DMS 273 (cell line): ENCODE measurements around the gene WSCD2.

ENCODE experiments used
- DNase-seq: peaks from one replicate; lab custom pipeline; 2025; ENCODE audit not compliant: unreplicated experiment; lab: John Stamatoyannopoulos, UW

The WSCD2 gene

DNA sequence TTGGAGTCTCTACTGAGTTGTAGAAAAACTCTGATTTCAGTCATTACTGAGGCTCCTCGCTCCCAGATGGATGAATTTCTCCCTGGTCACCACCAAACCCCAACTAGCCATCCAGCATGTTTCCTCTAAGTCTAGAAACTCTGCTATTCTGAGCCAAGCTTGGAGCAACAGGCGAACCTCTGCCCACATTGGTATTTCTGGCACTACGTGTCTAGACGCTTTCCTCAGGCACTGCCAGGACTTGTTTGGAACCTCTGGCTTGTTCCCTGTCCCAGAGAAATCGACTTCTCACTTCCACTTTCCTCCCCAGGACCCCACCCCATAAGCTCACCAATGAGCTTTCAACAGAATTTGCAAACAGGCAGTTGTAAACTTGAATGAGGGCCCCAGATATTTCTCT lies 27.6 kb downstream of the WSCD2 start:
- no peak for DNase-seq

DNA sequence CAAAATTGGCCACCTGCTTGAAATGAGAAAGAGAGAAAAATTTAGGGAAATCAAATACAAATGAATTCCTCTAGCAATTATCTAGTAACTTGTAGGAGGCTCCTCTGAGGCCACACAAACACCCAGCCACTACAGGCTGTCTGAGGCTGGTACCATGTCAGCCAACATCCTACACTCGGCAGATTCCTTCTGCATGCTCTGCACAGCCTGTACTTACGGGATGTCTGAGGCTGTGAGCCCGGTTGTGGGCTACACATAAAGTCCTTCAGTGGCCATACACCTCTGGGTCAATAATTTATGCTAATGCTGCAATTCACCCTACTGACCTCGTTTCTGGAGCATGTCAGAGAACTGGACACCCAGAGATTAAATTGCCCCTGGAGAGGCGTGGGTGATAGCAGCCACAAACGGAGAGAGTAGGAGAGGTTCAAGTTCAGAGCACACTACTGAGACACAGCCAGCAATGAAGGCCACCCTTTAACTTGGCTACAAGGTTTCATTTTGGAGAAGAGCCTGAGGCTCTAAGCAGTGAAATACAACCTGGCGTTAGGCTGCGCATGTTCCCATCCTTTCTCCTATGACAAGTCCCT lies 28.9 kb downstream of the WSCD2 start:
- no peak for DNase-seq

DNA sequence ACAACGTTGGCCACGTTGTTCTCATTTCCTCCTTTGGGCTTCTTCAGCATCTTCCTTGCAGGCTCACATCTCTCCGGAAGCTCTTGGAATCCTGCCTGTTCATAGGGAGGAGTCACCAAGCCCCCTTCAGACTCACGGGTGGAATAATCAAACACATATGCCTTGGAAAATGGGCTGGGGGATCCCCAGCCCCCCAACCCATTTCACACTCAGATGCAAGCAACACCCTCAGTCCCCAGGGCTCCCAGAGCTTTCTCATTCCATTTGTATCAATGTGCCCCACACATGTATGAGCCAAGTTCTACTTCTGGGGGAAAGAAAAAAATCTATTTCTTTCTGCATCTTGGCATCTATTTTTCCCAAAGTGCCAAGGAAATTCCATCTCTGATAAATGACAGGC lies 33.1 kb downstream of the WSCD2 start:
- no peak for DNase-seq

DNA sequence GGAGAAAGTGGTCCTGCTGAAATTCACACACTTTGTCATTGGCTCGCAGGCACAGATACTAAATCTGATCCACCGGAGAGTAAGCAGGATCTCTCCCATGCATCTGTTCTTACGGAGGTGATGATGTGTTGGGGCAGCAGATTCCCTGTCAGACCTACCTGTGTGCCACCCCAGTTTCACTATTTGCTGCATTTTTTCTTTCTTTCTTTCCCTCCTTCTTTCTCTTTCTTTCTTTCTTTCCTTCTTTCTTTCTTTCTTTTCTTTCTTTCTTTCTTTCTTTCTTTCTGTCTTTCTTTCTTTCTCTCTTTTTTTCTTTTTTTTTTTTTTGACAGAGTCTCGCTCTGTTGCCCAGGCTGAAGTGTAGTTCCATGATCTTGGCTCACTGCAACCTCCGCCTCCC lies 37.4 kb downstream of the WSCD2 start:
- no peak for DNase-seq

DNA sequence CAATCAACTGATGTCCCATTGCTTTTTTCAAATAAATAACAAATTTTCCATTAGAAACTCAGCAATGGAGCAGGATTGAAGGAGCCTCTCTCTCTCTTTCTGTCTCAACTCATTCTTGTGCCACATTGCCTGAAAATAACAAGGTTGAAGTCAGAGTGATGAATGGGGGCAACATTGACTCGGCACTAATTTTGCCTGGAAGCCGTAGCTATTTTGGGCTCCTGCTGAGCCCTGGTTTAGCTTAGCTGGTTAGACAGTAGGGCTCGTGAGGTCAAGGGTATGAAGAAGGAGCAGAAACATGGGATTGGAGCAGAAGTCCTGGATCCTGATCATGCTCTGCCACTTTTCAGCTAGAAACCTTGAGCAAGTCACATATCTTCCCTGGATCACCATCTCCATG lies 38.9 kb downstream of the WSCD2 start:
- no peak for DNase-seq

GRCh38 chr12:108169708-108170107 lies 40.6 kb downstream of the WSCD2 start:
- no peak for DNase-seq

GRCh38 chr12:108170164-108170563 lies 41.1 kb downstream of the WSCD2 start:
- no peak for DNase-seq

DNA sequence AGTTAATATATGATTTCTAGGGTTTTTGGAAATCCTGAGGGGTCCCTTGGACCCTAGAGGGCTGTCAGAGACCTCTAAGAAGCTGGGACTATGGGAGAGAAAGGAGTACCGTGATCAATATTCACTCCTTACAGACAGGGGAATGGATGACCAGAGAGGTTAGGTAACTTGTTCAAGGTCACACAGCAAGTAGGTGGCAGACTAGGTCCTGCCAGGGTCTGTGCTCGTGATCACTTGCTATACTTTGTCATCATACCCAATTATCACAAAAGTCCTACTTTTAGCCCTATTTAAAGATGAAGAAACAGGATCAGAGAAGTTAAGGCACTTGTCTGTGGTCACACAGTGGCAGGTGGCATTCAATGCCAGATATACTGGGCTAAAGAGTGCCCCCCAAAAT lies 42.9 kb downstream of the WSCD2 start:
- no peak for DNase-seq

- no peak for DNase-seq
These were observed 44.1 kb downstream of the WSCD2 start for GRCh38 chr12:108173160-108173559.

DNA sequence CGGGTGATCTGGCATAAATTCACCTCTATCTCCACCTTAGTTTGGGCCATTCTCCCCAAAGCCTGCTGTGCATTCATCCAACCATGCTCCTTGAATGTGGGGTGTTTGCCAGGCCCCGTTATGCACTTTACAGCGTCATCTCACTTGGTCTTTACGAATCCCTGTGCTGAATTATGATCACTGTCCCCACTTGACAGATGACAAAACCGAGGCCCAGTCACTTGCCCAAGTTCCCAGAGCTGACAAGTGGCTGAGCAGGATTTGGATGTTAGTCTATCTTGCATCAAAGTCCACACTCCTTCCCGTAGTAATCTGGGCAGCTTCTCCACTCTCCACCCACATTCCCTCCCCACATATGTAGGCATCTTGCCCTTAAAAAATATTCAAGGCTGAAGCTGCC lies 44.8 kb downstream of the WSCD2 start:
- no peak for DNase-seq

DNA sequence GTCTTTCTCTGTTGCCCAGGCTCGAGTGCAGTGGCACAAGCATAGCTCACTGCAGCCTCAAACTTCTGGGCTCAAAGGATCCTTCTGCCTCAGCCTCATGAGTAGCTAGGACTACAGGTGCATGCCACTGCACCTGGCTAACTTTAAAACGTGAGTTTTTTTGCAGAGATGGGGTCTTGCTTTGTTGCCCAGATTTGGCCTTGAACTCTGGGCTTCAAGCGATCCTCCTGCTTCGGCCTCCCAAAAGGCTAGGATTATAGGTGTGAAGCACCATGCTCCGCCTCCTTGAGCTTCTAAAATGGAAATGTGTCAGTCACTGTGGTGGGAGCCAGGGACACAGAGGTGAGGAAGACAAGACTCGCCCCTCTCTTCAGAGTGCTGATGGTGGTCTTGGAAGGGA lies 45.6 kb downstream of the WSCD2 start:
- DNase-seq = no peak

DNA sequence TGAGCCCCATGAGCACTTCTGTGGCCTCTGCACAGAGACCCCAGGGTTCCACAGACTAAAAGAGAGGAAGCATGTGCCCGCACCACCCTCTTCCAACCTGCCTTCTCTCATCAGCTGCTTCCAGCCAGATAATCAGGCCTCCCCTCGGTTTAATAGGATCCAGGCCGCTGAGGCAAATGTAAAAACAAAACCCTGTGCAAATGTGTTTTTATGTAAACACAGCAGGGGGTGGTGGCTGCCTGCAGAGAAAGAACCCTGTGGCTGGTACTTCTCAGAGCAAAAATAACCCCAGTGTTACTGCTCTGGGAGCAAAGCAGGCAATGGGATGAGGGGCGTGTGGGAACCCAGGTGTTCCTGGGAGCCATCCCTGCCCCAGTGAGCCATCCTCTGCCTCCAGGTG lies 46.2 kb downstream of the WSCD2 start:
- DNase-seq = peak; percentile 8

- no peak for DNase-seq
These were observed 47.2 kb downstream of the WSCD2 start for GRCh38 chr12:108176292-108176691.

- no peak for DNase-seq
These were observed 48.0 kb downstream of the WSCD2 start for GRCh38 chr12:108177131-108177530.

- DNase-seq = no peak
These were observed 50.2 kb downstream of the WSCD2 start for GRCh38 chr12:108179305-108179704.

GRCh38 chr12:108180255-108181094 lies 51.4 kb downstream of the WSCD2 start:
- DNase-seq = no peak

DNA sequence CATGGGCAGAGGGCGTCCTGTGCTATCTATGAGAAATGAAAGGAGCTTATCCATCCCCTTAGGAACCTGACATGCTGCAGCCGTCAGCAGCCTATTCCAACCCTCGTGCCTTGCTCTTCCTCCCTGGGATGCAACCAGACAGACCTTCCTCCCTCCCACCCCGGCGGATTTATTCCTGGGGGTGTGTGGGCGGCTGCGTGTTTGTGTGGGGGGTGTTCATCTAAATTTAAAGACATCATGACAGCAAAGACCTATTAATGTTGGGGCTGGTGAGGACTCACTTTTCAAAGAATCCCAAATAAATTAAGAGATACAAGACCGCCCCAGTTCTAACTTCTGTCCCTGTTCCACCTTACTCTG lies 52.0 kb downstream of the WSCD2 start:
- no peak for DNase-seq

DNA sequence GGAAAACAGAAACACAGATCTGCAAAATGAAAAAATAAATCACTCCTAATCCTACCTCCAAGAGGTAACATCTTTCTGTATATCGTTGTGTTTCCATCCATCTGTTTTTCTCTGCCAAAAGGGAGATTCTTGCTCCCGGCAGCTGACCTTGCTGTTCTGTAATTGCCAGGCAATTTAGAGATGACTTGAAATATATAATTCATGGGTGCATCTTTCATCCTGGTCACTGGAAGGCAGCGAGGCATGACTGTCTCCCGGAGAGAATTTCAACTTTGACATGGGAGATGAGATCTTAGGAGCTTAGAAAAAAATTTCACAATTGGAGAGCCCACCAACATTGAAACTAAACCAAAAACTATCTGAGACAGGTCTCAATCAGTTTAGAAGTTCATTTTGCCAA lies 53.0 kb downstream of the WSCD2 start:
- DNase-seq = no peak

DNA sequence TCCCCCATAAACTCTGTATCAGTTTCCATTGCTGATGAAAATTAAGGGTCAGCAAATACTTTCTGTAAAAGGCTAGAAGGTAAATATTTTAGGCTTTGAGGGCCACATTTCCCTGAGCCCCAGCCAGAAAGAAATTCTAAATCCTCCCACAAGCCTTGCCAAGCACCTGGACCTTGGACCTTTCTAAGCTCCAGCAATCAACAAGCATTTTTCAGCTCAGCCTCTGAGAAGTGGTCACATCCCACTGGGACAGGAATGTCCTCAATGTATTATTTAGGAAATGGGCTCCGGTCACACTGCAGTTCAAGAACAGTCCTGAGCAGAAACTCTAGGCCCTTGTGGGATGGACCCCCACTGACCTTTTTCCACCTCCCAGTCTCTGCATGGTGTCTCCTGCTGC lies 55.9 kb downstream of the WSCD2 start:
- no peak for DNase-seq

- DNase-seq = peak; percentile 41
These were observed 58.7 kb downstream of the WSCD2 start for GRCh38 chr12:108187831-108188230.

DNA sequence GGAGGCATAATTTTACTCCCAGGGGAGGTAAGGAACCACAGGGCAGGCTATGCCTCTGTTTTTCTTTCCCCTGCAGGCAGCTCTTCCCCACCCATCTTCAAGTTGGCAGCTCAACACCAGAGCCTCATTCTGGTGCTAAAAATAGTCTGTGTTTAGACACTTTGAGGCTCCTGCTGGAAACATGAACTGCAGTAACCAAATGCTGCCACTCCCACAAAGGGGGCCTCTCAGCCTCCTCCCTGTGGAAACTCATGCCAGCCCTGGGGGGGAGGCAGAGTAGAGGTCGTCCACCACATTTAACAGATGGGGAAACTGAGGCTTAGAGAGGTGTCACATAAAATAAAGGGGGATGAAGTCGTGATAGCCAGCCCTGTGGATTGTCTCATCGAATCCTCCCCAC lies 61.4 kb downstream of the WSCD2 start:
- DNase-seq = peak; percentile 56

GRCh38 chr12:108191086-108191485 lies 62.0 kb downstream of the WSCD2 start:
- no peak for DNase-seq

GRCh38 chr12:108191938-108192337 lies 62.9 kb downstream of the WSCD2 start:
- DNase-seq = no peak
